GM18867 (cell line): ENCODE measurements around the gene PDZD8.
"Not testable (repeated sequence)": the region's sequence is repeated elsewhere in the genome, so short reads cannot be mapped to it uniquely, and the experiment has no call there.

Experiments
- ATAC-seq: cut with Tn5 transposase; IDR thresholded peaks from one replicate; pipeline ENCODE4 v1.9.1; 2021; ENCODE audit warnings: mild to moderate bottlenecking, moderate library complexity; ENCODE audit not compliant: unreplicated experiment

PDZD8 gene

DNA sequence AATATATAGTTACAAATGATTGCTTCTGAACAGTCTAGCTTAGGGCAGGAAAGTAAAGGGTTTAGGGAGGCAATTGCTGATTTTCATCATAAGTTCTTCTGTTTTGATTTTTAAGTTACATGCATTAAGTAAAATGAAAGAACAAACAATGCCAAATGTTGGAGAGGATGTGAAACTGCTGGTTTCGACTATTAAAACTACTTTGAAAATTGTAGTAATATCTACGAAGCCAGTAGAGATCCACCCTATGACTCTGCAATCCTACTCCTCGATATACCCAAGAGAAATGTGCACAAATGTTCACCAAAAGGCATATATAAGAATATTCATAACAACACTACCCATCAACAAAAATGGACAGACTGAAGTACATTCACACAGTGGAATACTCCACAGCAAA is 24.3 kb downstream of the PDZD8 start:
- ATAC-seq: peak; percentile 93

- no peak for ATAC-seq
Measured at GRCh38 chr10:117348236-117348635, 27.0 kb downstream of the PDZD8 start.

DNA sequence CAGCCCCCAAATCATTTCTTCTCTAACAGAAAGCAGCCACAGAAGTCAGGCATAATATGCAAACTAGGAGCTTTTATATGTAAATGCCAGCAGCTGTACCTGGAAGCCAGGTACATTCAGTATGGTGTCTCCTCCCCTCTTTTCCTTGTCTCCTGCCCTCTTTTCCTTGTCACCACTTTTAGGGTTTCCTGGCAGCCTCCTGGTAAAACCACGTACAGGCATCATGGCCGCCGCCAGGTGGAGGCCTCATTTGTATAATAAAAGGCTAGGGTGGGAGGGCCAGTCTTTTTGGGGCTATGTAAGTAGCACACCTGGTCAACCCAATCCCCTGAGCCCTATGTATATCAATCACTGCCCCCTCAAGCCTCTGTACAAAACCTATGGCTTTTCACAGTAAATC is 28.7 kb downstream of the PDZD8 start:
- ATAC-seq: no peak

GRCh38 chr10:117345143-117345542 is 30.1 kb downstream of the PDZD8 start:
- ATAC-seq: no peak

DNA sequence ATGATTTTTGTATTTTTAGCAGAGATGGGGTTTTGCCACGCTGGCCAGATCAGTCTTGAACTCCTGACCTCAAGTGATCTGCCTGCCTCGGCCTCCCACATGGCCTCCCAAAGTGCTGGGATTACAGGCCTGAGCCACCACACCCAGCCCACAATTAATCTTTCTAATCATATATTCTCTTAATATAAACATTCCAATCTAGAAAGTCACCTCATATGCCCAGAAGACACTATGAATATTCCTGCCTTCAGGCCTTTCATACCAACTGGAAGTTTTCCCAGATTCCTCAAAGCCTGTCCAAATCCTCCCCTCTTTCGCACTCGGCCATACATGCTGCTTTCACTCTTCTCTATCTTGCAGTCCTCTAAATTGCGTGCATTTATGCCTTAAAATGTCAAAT is 32.6 kb downstream of the PDZD8 start:
- ATAC-seq: peak; percentile 5

DNA sequence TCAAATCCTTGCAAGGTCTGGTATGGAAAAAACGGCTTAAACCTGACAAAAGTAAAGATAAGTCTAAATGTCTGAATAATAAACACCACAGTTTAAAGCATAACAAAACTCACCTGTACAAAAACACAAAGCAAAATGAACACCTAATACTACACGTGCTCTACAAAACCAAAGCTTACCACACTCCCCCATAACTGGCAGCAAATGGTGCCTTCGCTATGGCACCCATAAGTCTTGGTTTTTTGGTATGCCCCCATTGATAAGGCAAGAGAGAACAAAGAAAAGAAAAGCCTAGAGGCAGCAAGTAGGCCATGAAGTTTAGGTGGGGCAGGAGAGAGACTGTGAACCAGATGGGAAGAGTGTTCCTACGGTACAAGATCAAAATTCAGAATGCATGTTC is 34.2 kb downstream of the PDZD8 start:
- ATAC-seq: no peak

DNA sequence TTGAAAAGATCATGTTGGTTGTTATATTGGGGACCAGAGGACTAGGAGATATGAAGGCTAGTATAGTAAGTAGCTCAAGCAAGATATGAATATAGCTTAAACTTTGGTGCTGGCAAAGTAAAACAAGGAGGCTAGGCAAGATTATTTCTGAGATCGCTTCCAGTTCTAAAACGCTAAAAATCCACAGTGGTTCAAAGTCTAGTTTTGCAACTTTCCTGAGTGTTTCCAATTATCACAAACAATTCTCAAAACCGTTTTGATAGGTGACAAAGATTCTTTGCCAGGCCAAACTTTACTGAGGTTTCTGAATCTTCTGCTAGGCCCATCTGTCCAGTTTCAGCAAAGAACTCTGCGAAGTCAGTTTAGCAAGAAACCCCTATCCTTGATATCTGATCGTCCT is 35.3 kb downstream of the PDZD8 start:
- ATAC-seq: no peak

DNA sequence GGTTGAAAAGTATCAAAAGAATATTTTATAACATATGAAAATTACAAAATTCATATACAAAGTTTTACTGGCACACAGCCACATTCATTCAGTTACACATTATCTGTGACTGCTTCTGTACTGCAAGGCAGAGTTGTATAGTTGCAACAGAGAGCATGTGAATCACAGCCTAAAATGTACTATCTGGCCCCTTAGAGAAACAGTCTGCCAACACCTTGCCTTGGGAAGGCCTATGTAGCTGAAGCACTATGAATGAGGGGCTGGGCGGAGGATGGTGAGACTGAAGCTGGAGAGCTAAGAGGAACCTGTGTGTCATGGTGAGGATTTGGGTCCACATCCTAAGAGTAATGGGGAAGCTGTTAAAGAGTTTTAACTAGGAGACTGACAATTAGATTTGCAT is 35.7 kb downstream of the PDZD8 start:
- ATAC-seq: no peak

DNA sequence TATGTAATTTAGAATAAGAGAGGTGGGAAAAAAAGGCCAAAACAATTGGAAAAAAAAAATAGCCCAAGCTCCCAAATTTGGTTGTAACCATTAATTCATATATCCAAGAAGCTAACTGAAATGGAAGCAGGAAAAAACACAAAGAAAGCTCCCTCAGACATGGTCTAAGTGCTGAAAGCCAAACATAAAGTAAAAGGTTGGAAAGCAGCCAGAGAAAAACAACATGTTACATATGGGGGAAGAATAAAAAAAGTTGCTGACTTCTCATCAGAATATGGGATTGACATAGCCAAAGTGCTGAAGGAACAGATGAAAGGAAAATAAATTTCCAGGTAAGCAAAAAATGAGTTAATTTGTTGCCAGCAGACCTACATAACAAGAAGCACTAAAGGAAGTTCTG is 40.3 kb downstream of the PDZD8 start:
- ATAC-seq: no peak

GRCh38 chr10:117334066-117334465 is 41.2 kb downstream of the PDZD8 start:
- no peak for ATAC-seq

DNA sequence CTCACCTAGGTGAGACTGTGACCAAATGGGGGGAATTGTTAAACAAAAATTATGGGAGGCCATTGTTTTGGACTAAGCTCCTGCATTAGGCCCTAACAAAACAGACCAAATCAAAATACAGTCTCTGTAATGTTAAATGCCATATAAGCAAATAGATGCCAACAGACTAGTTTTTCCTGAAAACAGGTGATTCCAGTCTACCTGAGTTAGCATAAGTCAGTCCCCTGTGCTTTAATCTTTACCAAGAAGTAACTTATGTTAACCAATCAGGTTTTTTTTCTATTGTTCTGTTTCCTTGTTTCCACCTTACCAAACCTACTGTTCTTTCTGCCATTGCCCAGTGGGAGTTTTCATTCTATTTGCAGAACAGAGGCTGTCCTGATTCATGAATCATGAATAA is 48.0 kb downstream of the PDZD8 start:
- ATAC-seq: no peak

- ATAC-seq: no peak
Measured at GRCh38 chr10:117324367-117324766, 50.9 kb downstream of the PDZD8 start.

GRCh38 chr10:117322260-117322659 is 53.0 kb downstream of the PDZD8 start:
- no peak for ATAC-seq

GRCh38 chr10:117320050-117320665 is 55.1 kb downstream of the PDZD8 start:
- peak; percentile 71 for ATAC-seq

- ATAC-seq: no peak
Measured at GRCh38 chr10:117318909-117319308, 56.3 kb downstream of the PDZD8 start.

- no peak for ATAC-seq
Measured at GRCh38 chr10:117316701-117317100, 58.5 kb downstream of the PDZD8 start.

GRCh38 chr10:117313641-117314040 is 61.6 kb downstream of the PDZD8 start:
- no peak for ATAC-seq

- ATAC-seq: no peak
Measured at GRCh38 chr10:117312430-117312829, 62.8 kb downstream of the PDZD8 start.

- ATAC-seq: no peak
Measured at GRCh38 chr10:117311261-117311660, 64.0 kb downstream of the PDZD8 start.

- no peak for ATAC-seq
Measured at GRCh38 chr10:117306674-117307073, 68.6 kb downstream of the PDZD8 start.

- ATAC-seq: not testable (repeated sequence)
Measured at GRCh38 chr10:117303451-117303850, 71.8 kb downstream of the PDZD8 start.

GRCh38 chr10:117300671-117301070 is 74.6 kb downstream of the PDZD8 start:
- ATAC-seq: no peak

- ATAC-seq: no peak
Measured at GRCh38 chr10:117299435-117299834, 75.8 kb downstream of the PDZD8 start.
